GM12878 (cell line): ENCODE results near the gene OLFM1.

Experiments used
- BRCA1 ChIP-seq: IDR thresholded peaks from 2 replicates; pipeline ENCODE4 v1.6.1; 2011; ENCODE audit warnings: low read depth, low read length, improper control_type of control experiment
- CTCF ChIP-seq, 3 experiments: IDR thresholded peaks in 2 of 3; conservative IDR thresholded peaks in 1 of 3; 2 replicates each; pipeline ENCODE4 v1.5.1; 2011; ENCODE audit warnings: low read depth in 3 of 3, low read length in 3 of 3, mild to moderate bottlenecking in 3 of 3, control low read depth in 2 of 3, moderate library complexity in 2 of 3, inconsistent platforms in 1 of 3, mixed read lengths in 1 of 3; ENCODE audit not compliant: control insufficient read depth in 2 of 3, insufficient read depth in 1 of 3; ENCODE audit errors: extremely low read depth in 1 of 3
- MEF2B ChIP-seq: fragments of 450-650 bp; IDR thresholded peaks from 2 replicates; pipeline ENCODE4 v1.6.1; 2018; ENCODE audit warnings: mild to moderate bottlenecking, moderate library complexity; ENCODE audit not compliant: partially characterized antibody, poor library complexity, severe bottlenecking
- NR2C2 ChIP-seq: IDR thresholded peaks from 2 replicates; pipeline ENCODE4 v1.6.1; 2011; ENCODE audit warnings: borderline replicate concordance, low read depth; ENCODE audit not compliant: control insufficient read depth, insufficient read length
- SPI1 ChIP-seq: IDR thresholded peaks from 2 replicates; pipeline ENCODE4 v1.6.1; 2011; ENCODE audit warnings: low read depth, mild to moderate bottlenecking, low read length, moderate library complexity, borderline replicate concordance; ENCODE audit not compliant: insufficient read depth
- TF ChIP-seq, protein P1 (sequence below): IDR thresholded peaks from 2 replicates; pipeline ENCODE4 v1.6.1; 2012; ENCODE audit warnings: improper control_type of control experiment, low read depth, low read length; ENCODE audit not compliant: insufficient replicate concordance

DNA sequence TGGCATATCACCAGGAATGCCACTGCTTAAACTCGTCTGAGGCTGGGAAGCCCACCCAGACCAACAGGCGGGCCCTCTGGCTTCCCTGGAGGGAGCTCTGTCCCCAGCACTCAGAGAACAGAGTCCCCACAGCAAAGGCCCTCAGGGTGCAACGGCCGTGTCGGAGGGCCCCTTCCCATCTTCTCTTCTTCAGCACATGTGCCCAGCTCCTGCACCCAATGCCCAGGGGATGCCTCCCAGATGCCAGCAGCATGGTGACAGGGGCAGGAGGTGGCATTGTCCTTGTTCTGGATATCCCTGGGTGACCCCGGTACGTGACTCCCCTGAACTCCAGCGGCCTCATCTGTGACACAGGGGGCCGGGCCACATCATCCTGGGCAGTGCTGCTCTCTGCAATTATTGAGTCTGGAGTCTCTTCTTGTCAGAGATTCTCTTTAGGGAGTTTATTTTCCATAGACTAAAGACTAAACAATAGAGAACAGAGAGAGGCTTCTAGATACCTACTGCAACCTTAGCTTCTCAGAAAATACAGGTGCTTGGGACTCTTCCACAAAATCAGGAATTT is 13.6 kb upstream of the OLFM1 start:
- no peak for TF ChIP-seq SPI1
- TF ChIP-seq CTCF (IDR thresholded peaks at IDR 0.05 in 2 of 3, conservative IDR thresholded peaks at IDR 0.05 in 1 of 3; ENCODE audit: control insufficient read depth in 2 of 3, extremely low read depth in 1 of 3, insufficient read depth in 1 of 3, low read depth in 3 of 3, low read length in 3 of 3) = no peak
- no peak for TF ChIP-seq MEF2B
- TF ChIP-seq, protein P1, sequence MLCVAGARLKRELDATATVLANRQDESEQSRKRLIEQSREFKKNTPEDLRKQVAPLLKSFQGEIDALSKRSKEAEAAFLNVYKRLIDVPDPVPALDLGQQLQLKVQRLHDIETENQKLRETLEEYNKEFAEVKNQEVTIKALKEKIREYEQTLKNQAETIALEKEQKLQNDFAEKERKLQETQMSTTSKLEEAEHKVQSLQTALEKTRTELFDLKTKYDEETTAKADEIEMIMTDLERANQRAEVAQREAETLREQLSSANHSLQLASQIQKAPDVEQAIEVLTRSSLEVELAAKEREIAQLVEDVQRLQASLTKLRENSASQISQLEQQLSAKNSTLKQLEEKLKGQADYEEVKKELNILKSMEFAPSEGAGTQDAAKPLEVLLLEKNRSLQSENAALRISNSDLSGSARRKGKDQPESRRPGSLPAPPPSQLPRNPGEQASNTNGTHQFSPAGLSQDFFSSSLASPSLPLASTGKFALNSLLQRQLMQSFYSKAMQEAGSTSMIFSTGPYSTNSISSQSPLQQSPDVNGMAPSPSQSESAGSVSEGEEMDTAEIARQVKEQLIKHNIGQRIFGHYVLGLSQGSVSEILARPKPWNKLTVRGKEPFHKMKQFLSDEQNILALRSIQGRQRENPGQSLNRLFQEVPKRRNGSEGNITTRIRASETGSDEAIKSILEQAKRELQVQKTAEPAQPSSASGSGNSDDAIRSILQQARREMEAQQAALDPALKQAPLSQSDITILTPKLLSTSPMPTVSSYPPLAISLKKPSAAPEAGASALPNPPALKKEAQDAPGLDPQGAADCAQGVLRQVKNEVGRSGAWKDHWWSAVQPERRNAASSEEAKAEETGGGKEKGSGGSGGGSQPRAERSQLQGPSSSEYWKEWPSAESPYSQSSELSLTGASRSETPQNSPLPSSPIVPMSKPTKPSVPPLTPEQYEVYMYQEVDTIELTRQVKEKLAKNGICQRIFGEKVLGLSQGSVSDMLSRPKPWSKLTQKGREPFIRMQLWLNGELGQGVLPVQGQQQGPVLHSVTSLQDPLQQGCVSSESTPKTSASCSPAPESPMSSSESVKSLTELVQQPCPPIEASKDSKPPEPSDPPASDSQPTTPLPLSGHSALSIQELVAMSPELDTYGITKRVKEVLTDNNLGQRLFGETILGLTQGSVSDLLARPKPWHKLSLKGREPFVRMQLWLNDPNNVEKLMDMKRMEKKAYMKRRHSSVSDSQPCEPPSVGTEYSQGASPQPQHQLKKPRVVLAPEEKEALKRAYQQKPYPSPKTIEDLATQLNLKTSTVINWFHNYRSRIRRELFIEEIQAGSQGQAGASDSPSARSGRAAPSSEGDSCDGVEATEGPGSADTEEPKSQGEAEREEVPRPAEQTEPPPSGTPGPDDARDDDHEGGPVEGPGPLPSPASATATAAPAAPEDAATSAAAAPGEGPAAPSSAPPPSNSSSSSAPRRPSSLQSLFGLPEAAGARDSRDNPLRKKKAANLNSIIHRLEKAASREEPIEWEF = no peak
- TF ChIP-seq BRCA1 = no peak
- TF ChIP-seq NR2C2 = no peak
